Measurements from ENCODE around the gene SARDH.
"Not testable (repeated sequence)": the region's sequence is repeated elsewhere in the genome, so short reads cannot be mapped to it uniquely, and the experiment has no call there.

Gene SARDH

GRCh38 chr9:133773889-133774655, 35.9 kb upstream of the SARDH start:
- Histone ChIP-seq H3K27ac (ENCODE audit: low read length) (no peak overlapping the region), H3K36me3 (ENCODE audit: control insufficient read depth, low read depth, low read length) (peaks cover 18% of the 10 kb centered on the region), H3K4me1 (ENCODE audit: control insufficient read depth, low read depth, low read length) (no peaks in the 10 kb centered on the region), H3K4me3 (ENCODE audit: low read length) (no peak overlapping the region), H3K9ac (ENCODE audit: low read length) (no peak overlapping the region), H3K27me3 (ENCODE audit: control insufficient read depth, insufficient read depth, low read length) (no peaks in the 10 kb centered on the region), H3K9me3 (ENCODE audit: control insufficient read depth, low read depth, low read length) (no peaks in the 10 kb centered on the region)

GRCh38 chr9:133772581-133772980, 34.4 kb upstream of the SARDH start:
- Histone ChIP-seq H3K9ac (ENCODE audit: low read length) (no peak overlapping the region), H3K36me3 (ENCODE audit: control insufficient read depth, low read depth, low read length) (peaks cover 24% of the 10 kb centered on the region), H3K9me3 (ENCODE audit: control insufficient read depth, low read depth, low read length) (no peaks in the 10 kb centered on the region)

GRCh38 chr9:133771486-133772482, 33.6 kb upstream of the SARDH start:
- H3K9ac ChIP-seq (ENCODE audit: low read length): no peak overlapping the region
- H3K4me3 ChIP-seq (ENCODE audit: low read length): no peak overlapping the region
- H3K36me3 ChIP-seq (ENCODE audit: control insufficient read depth, low read depth, low read length): peaks cover 24% of the 10 kb centered on the region
- no peaks in the 10 kb centered on the region for H3K27me3 ChIP-seq (ENCODE audit: control insufficient read depth, insufficient read depth, low read length)
- H3K27ac ChIP-seq (ENCODE audit: low read length): no peak overlapping the region
- no peaks in the 10 kb centered on the region for H3K9me3 ChIP-seq (ENCODE audit: control insufficient read depth, low read depth, low read length)
- no peaks in the 10 kb centered on the region for H3K4me1 ChIP-seq (ENCODE audit: control insufficient read depth, low read depth, low read length)

More at GRCh38 chr9:133772581-133772980, 34.4 kb upstream of the SARDH start:
- Histone ChIP-seq H3K27me3 (ENCODE audit: control insufficient read depth, insufficient read depth, low read length) (no peaks in the 10 kb centered on the region), H3K4me1 (ENCODE audit: control insufficient read depth, low read depth, low read length) (no peaks in the 10 kb centered on the region), H3K4me3 (ENCODE audit: low read length) (no peak overlapping the region), H3K27ac (ENCODE audit: low read length) (no peak overlapping the region)

- Histone ChIP-seq H3K9ac (ENCODE audit: low read length) (no peak overlapping the region), H3K4me3 (ENCODE audit: low read length) (no peak overlapping the region), H3K36me3 (ENCODE audit: control insufficient read depth, low read depth, low read length) (peaks cover 24% of the 10 kb centered on the region), H3K27me3 (ENCODE audit: control insufficient read depth, insufficient read depth, low read length) (no peaks in the 10 kb centered on the region), H3K4me1 (ENCODE audit: control insufficient read depth, low read depth, low read length) (no peaks in the 10 kb centered on the region), H3K9me3 (ENCODE audit: control insufficient read depth, low read depth, low read length) (no peaks in the 10 kb centered on the region), H3K27ac (ENCODE audit: low read length) (no peak overlapping the region)
Measured at GRCh38 chr9:133770076-133770777, 32.1 kb upstream of the SARDH start.

GRCh38 chr9:133769511-133770075, 31.4 kb upstream of the SARDH start:
- no peaks in the 10 kb centered on the region for H3K27me3 ChIP-seq (ENCODE audit: control insufficient read depth, insufficient read depth, low read length)
- H3K4me3 ChIP-seq (ENCODE audit: low read length): no peak overlapping the region
- H3K4me1 ChIP-seq (ENCODE audit: control insufficient read depth, low read depth, low read length): no peaks in the 10 kb centered on the region
- peaks cover 24% of the 10 kb centered on the region for H3K36me3 ChIP-seq (ENCODE audit: control insufficient read depth, low read depth, low read length)
- H3K27ac ChIP-seq (ENCODE audit: low read length): no peak overlapping the region
- H3K9ac ChIP-seq (ENCODE audit: low read length): no peak overlapping the region
- H3K9me3 ChIP-seq (ENCODE audit: control insufficient read depth, low read depth, low read length): no peaks in the 10 kb centered on the region

- Histone ChIP-seq H3K27ac (ENCODE audit: low read length) (no peak overlapping the region), H3K27me3 (ENCODE audit: control insufficient read depth, insufficient read depth, low read length) (no peaks in the 10 kb centered on the region), H3K9ac (ENCODE audit: low read length) (no peak overlapping the region), H3K4me3 (ENCODE audit: low read length) (no peak overlapping the region), H3K36me3 (ENCODE audit: control insufficient read depth, low read depth, low read length) (peaks cover 19% of the 10 kb centered on the region), H3K4me1 (ENCODE audit: control insufficient read depth, low read depth, low read length) (no peaks in the 10 kb centered on the region), H3K9me3 (ENCODE audit: control insufficient read depth, low read depth, low read length) (no peaks in the 10 kb centered on the region)
Measured at GRCh38 chr9:133768859-133769510, 30.8 kb upstream of the SARDH start.

- Histone ChIP-seq H3K4me3 (ENCODE audit: low read length) (no peak overlapping the region), H3K36me3 (ENCODE audit: control insufficient read depth, low read depth, low read length) (peaks cover 18% of the 10 kb centered on the region), H3K27me3 (ENCODE audit: control insufficient read depth, insufficient read depth, low read length) (no peaks in the 10 kb centered on the region), H3K27ac (ENCODE audit: low read length) (no peak overlapping the region), H3K4me1 (ENCODE audit: control insufficient read depth, low read depth, low read length) (no peaks in the 10 kb centered on the region), H3K9me3 (ENCODE audit: control insufficient read depth, low read depth, low read length) (no peaks in the 10 kb centered on the region), H3K9ac (ENCODE audit: low read length) (no peak overlapping the region)
Measured at GRCh38 chr9:133768371-133768858, 30.3 kb upstream of the SARDH start.

- H3K36me3 ChIP-seq (ENCODE audit: control insufficient read depth, low read depth, low read length): peaks cover 18% of the 10 kb centered on the region
- no peak overlapping the region for H3K9ac ChIP-seq (ENCODE audit: low read length)
- H3K27me3 ChIP-seq (ENCODE audit: control insufficient read depth, insufficient read depth, low read length): no peaks in the 10 kb centered on the region
- H3K9me3 ChIP-seq (ENCODE audit: control insufficient read depth, low read depth, low read length): no peaks in the 10 kb centered on the region
- H3K4me1 ChIP-seq (ENCODE audit: control insufficient read depth, low read depth, low read length): no peaks in the 10 kb centered on the region
- H3K27ac ChIP-seq (ENCODE audit: low read length): no peak overlapping the region
- no peak overlapping the region for H3K4me3 ChIP-seq (ENCODE audit: low read length)
Measured at GRCh38 chr9:133767625-133768024, 29.5 kb upstream of the SARDH start.

GRCh38 chr9:133767008-133767407, 28.9 kb upstream of the SARDH start:
- no peak overlapping the region for H3K27ac ChIP-seq (ENCODE audit: low read length)
- peaks cover 18% of the 10 kb centered on the region for H3K36me3 ChIP-seq (ENCODE audit: control insufficient read depth, low read depth, low read length)
- H3K27me3 ChIP-seq (ENCODE audit: control insufficient read depth, insufficient read depth, low read length): no peaks in the 10 kb centered on the region
- no peak overlapping the region for H3K4me3 ChIP-seq (ENCODE audit: low read length)
- H3K4me1 ChIP-seq (ENCODE audit: control insufficient read depth, low read depth, low read length): no peaks in the 10 kb centered on the region
- no peaks in the 10 kb centered on the region for H3K9me3 ChIP-seq (ENCODE audit: control insufficient read depth, low read depth, low read length)
- H3K9ac ChIP-seq (ENCODE audit: low read length): no peak overlapping the region

GRCh38 chr9:133766234-133766633, 28.1 kb upstream of the SARDH start:
- H3K9me3 ChIP-seq (ENCODE audit: control insufficient read depth, low read depth, low read length); H3K4me3 ChIP-seq (ENCODE audit: low read length); H3K9ac ChIP-seq (ENCODE audit: low read length); H3K27ac ChIP-seq (ENCODE audit: low read length); H3K4me1 ChIP-seq (ENCODE audit: control insufficient read depth, low read depth, low read length); H3K27me3 ChIP-seq (ENCODE audit: control insufficient read depth, insufficient read depth, low read length): not testable (repeated sequence)
- peaks cover 18% of the 10 kb centered on the region for H3K36me3 ChIP-seq (ENCODE audit: control insufficient read depth, low read depth, low read length)
